GM20000 (cell line): Measurements from ENCODE around the gene GRM7.

Experiments
- DNase-seq: peaks from one replicate; pipeline ENCODE4 v3.0.0; 2012; ENCODE audit warnings: low spot score
- CTCF ChIP-seq: IDR thresholded peaks from 2 replicates; pipeline ENCODE4 v1.5.1; 2012; ENCODE audit warnings: mild to moderate bottlenecking, control low read depth; ENCODE audit errors: extremely low read depth, missing control alignments

GRM7 gene

GRCh38 chr3:7545334-7545733 lies 684.4 kb downstream of the GRM7 start:
- no peak for DNase-seq
- TF ChIP-seq CTCF: no peak

GRCh38 chr3:7546253-7546652 lies 685.3 kb downstream of the GRM7 start:
- no peak for TF ChIP-seq CTCF
- no peak for DNase-seq

- DNase-seq: no peak
- TF ChIP-seq CTCF: no peak
Observed at GRCh38 chr3:7547826-7548225, 686.9 kb downstream of the GRM7 start.

- DNase-seq: no peak
- no peak for TF ChIP-seq CTCF
Observed at GRCh38 chr3:7562892-7563291, 702.0 kb downstream of the GRM7 start.

GRCh38 chr3:7565574-7565973 lies 704.7 kb downstream of the GRM7 start:
- no peak for TF ChIP-seq CTCF
- DNase-seq: no peak

GRCh38 chr3:7567160-7567559 lies 706.2 kb downstream of the GRM7 start:
- no peak for TF ChIP-seq CTCF
- no peak for DNase-seq

GRCh38 chr3:7568526-7569184 lies 707.7 kb downstream of the GRM7 start:
- TF ChIP-seq CTCF: no peak
- DNase-seq: no peak
